ENCODE data around the gene TTYH2. TPM values are rescaled to one million over a fixed set of nuclear protein-coding genes. Genes with fewer than 3 reads are reported as not detected.

Gene TTYH2
- total and polyA plus RNA-seq, 12 donors: 8.6 to 36.3 (median 24.8) TPM

DNA sequence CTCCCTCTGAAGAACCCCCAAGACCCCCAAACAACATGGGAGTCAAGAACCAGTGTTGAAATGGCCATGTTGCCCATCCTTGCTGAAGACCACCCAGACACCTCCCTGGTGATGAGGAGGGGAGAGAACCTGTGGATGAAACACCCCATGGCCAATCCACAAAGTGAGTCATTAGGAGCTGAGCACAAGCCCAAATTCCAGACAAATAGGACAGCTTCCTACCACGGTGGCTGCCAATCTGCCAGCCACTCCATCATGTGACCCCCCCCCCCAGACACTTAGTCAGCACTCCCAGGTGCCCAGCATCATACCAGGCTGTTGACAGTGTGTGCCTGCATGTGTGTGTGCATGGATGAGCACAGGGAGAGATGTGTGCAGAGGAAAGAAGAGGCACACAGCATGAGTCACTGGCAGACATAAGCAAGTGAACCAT lies 36.3 kb upstream of the TTYH2 start:
- no peak for DNase-seq
- 3 to 5% methylated on average over 1 of the region's 1 CpG for WGBS, 2 donors
- H3K36me3 ChIP-seq: no peaks in the 10 kb centered on the region
- ATAC-seq: no peak
- H3K4me3 ChIP-seq: no peak overlapping the region
- peak in 1 of 9 donors; percentile 6 for TF ChIP-seq CTCF (IDR thresholded peaks at IDR 0.05)
- intact Hi-C loops (cut with DNase I): loop anchor here in 8 of 10 donors (2.0 to 10.0 kb wide), 9 partner anchors 345 to 752 kb away; partner anchors contain the start of gene SDK2 (in 1 of the 8)
- H3K4me1 ChIP-seq: no peaks in the 10 kb centered on the region
- H3K27me3 ChIP-seq: peaks cover 0 to 74% (median 63%) of the 10 kb centered on the region in 7 donors
- no peak overlapping the region for H3K27ac ChIP-seq
- H3K9me3 ChIP-seq: peaks cover 0 to 3% (median 0%) of the 10 kb centered on the region in 11 donors

- Histone ChIP-seq H3K4me1 (no peaks in the 10 kb centered on the region), H3K27me3 (peaks cover 0 to 73% (median 63%) of the 10 kb centered on the region in 7 donors), H3K9me3 (peaks cover 0 to 3% (median 0%) of the 10 kb centered on the region in 11 donors), H3K27ac (no peak overlapping the region), H3K36me3 (no peaks in the 10 kb centered on the region), H3K4me3 (no peak overlapping the region)
- WGBS, 2 donors: 64 to 78% methylated on average over 4 of the region's 4 CpGs
- intact Hi-C loops (cut with DNase I): loop anchor here in 7 of 10 donors (5.0 to 10.0 kb wide), 7 partner anchors 347 to 755 kb away; partner anchors contain the start of gene SDK2 (in 1 of the 7)
- no peak for DNase-seq
- no peak for TF ChIP-seq CTCF (IDR thresholded peaks at IDR 0.05)
- ATAC-seq: no peak
Measured at GRCh38 chr17:74179576-74179975, 33.8 kb upstream of the TTYH2 start.

DNA sequence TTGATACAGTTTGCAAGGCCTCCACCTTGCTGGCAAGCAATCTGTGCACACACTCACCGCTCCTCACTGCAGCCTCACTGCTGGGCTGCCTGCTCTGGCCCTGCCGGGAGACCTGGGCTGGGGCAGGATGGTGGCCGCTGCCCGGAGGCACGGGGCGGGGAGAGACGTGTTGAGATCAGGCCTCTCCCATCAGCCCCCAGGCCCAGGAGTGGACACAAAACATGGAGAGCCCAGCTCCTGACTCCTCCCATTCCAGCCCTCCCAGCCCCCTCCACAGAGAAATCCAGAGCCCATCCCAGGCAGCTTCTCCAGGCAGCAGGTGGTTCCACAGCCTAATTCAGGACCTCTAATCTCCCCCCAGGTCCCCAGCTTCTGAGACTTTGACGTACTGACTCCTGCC lies 33.0 kb upstream of the TTYH2 start:
- Histone ChIP-seq H3K27ac (no peak overlapping the region), H3K4me3 (no peak overlapping the region), H3K9me3 (peaks cover 0 to 3% (median 0%) of the 10 kb centered on the region in 11 donors), H3K4me1 (no peaks in the 10 kb centered on the region), H3K36me3 (no peaks in the 10 kb centered on the region), H3K27me3 (peaks cover 0 to 70% (median 59%) of the 10 kb centered on the region in 7 donors)
- intact Hi-C loops (cut with DNase I): no loop called here
- ATAC-seq: no peak
- no peak for DNase-seq
- TF ChIP-seq CTCF (IDR thresholded peaks at IDR 0.05): no peak
- WGBS, 2 donors: 27 to 31% methylated on average over 8 of the region's 8 CpGs

- no peak for DNase-seq
- Histone ChIP-seq H3K27me3 (peaks cover 0 to 69% (median 56%) of the 10 kb centered on the region in 7 donors), H3K36me3 (no peaks in the 10 kb centered on the region), H3K27ac (no peak overlapping the region), H3K4me3 (no peak overlapping the region), H3K4me1 (no peaks in the 10 kb centered on the region), H3K9me3 (peaks cover 0 to 3% (median 0%) of the 10 kb centered on the region in 11 donors)
- 83 to 85% methylated on average over 4 of the region's 4 CpGs for WGBS, 2 donors
- TF ChIP-seq CTCF (IDR thresholded peaks at IDR 0.05): no peak
- intact Hi-C loops (cut with DNase I): no loop called here
- ATAC-seq: no peak
Measured at GRCh38 chr17:74181341-74181740, 32.0 kb upstream of the TTYH2 start.
